PC-9 (cell line): ENCODE results near the gene RICTOR. TPM values are rescaled to one million over a fixed set of nuclear protein-coding genes. Genes with fewer than 3 reads are reported as not detected.
"Not testable (repeated sequence)": the region's sequence is repeated elsewhere in the genome, so short reads cannot be mapped to it uniquely, and the experiment has no call there.

Experiments used
- BruUV-seq: library from RNA; stranded (reverse); fragments of 400-500 nt; replicated peaks from 2 replicates; lab custom pipeline; 2021; lab: Mats Ljungman, UMichigan
- CTCF ChIA-PET: fragments of 300-600 bp; sonication (Branson Sonifier 250); formaldehyde crosslinking; loops from one replicate; lab custom pipeline; 2022; ENCODE audit warnings: antibody characterized with exemption; lab: Charles Lee
- POLR2A ChIA-PET: fragments of 300-600 bp; sonication (Branson Sonifier 250); formaldehyde crosslinking; loops from one replicate; lab custom pipeline; 2022; ENCODE audit warnings: antibody characterized with exemption; ENCODE audit not compliant: unreplicated experiment; lab: Charles Lee
- DNase-seq, 2 experiments: peaks; one replicate each; pipeline versions ENCODE4 v3.0.0 to v3.0.0-alpha.2; 2015 to 2022; ENCODE audit warnings: mixed read lengths in 1 of 2
- H2AFZ ChIP-seq: fragments of 200-600 bp; sonication (generic); 2 replicates; pipeline ENCODE4 v1.8.1; 2017; ENCODE audit warnings: antibody characterized with exemption
- H3F3A ChIP-seq: fragments of 200-600 bp; sonication (generic); 2 replicates; pipeline ENCODE4 v1.8.1; 2017; ENCODE audit warnings: antibody characterized with exemption, mild to moderate bottlenecking, low read depth; ENCODE audit not compliant: insufficient read depth
- H3K27ac ChIP-seq: fragments of 200-600 bp; sonication (generic); 2 replicates; pipeline ENCODE4 v1.6.1; 2016; ENCODE audit warnings: mixed run types
- H3K27me3 ChIP-seq: fragments of 200-600 bp; sonication (generic); 2 replicates; pipeline ENCODE4 v1.6.1; 2016; ENCODE audit warnings: low read depth, mixed run types; ENCODE audit not compliant: insufficient read depth
- H3K36me3 ChIP-seq: fragments of 200-600 bp; sonication (generic); 2 replicates; pipeline ENCODE4 v1.6.1; 2016; ENCODE audit warnings: low read depth, mixed run types
- H3K4me1 ChIP-seq: fragments of 200-600 bp; sonication (generic); replicated peaks from 2 replicates; pipeline ENCODE4 v1.6.1; 2016; ENCODE audit warnings: mixed run types; ENCODE audit not compliant: insufficient read depth
- H3K4me2 ChIP-seq: fragments of 200-600 bp; sonication (generic); 2 replicates; pipeline ENCODE4 v1.6.1; 2017; ENCODE audit warnings: mixed run types
- H3K4me3 ChIP-seq: fragments of 200-600 bp; sonication (generic); 2 replicates; pipeline ENCODE4 v1.6.1; 2016; ENCODE audit warnings: mixed run types
- H3K79me2 ChIP-seq: fragments of 200-600 bp; sonication (generic); 2 replicates; pipeline ENCODE4 v1.6.1; 2017; ENCODE audit warnings: low read depth, mixed run types
- H3K9me2 ChIP-seq: fragments of 200-600 bp; sonication (generic); 2 replicates; pipeline ENCODE4 v1.8.1; 2017; ENCODE audit warnings: mild to moderate bottlenecking; ENCODE audit not compliant: insufficient read depth
- H3K9me3 ChIP-seq: fragments of 200-600 bp; sonication (generic); 2 replicates; pipeline ENCODE4 v1.8.1; 2016; ENCODE audit warnings: low read depth; ENCODE audit not compliant: insufficient read depth
- H4K20me1 ChIP-seq: fragments of 200-600 bp; sonication (generic); 2 replicates; pipeline ENCODE4 v1.8.1; 2017; ENCODE audit not compliant: insufficient read depth
- EZH2 ChIP-seq: fragments of 200-600 bp; sonication (generic); IDR thresholded peaks from 2 replicates; pipeline ENCODE4 v1.8.0; 2017; ENCODE audit warnings: antibody characterized with exemption, low read depth
- intact Hi-C: fragments of 100-400 bp; cut with micrococcal nuclease; formaldehyde crosslinking; loops from one replicate; pipeline ENCODE4 v1.10.0; 2022; ENCODE audit not compliant: unreplicated experiment
- total RNA-seq: library from RNA; stranded (reverse); gene quantifications from 2 replicates; pipeline ENCODE4 v1.2.3, GENCODE V29; 2021
- TF ChIP-seq, protein P1 (sequence below): fragments of 200-600 bp; sonication (generic); conservative IDR thresholded peaks from 2 replicates; pipeline ENCODE4 v1.6.1; 2017; ENCODE audit warnings: mixed run types, antibody characterized with exemption, mild to moderate bottlenecking, moderate library complexity

Gene RICTOR
- total RNA-seq, 1 experiment from 2014 or later: 103 TPM

- Histone ChIP-seq H3K27ac (no peak overlapping the region), H3K4me2 (no peak overlapping the region), H3K4me1 (no peaks in the 10 kb centered on the region), H4K20me1 (peaks cover 66% of the 10 kb centered on the region), H2AFZ (no peak overlapping the region), H3K9me2 (no peaks in the 10 kb centered on the region), H3K79me2 (peaks cover 84% of the 10 kb centered on the region), H3F3A (peaks cover 8% of the 10 kb centered on the region; the same call in 1 of the 2 replicates), H3K36me3 (peaks cover 11% of the 10 kb centered on the region; the same call in 1 of the 2 replicates), H3K4me3 (no peak overlapping the region), H3K27me3 (no peaks in the 10 kb centered on the region), H3K9me3 (no peaks in the 10 kb centered on the region)
- ChIA-PET CTCF (no interaction called here), POLR2A (no interaction called here)
- BruUV-seq: no TSS peak
- intact Hi-C loops: no loop called here
- TF ChIP-seq, protein P1, sequence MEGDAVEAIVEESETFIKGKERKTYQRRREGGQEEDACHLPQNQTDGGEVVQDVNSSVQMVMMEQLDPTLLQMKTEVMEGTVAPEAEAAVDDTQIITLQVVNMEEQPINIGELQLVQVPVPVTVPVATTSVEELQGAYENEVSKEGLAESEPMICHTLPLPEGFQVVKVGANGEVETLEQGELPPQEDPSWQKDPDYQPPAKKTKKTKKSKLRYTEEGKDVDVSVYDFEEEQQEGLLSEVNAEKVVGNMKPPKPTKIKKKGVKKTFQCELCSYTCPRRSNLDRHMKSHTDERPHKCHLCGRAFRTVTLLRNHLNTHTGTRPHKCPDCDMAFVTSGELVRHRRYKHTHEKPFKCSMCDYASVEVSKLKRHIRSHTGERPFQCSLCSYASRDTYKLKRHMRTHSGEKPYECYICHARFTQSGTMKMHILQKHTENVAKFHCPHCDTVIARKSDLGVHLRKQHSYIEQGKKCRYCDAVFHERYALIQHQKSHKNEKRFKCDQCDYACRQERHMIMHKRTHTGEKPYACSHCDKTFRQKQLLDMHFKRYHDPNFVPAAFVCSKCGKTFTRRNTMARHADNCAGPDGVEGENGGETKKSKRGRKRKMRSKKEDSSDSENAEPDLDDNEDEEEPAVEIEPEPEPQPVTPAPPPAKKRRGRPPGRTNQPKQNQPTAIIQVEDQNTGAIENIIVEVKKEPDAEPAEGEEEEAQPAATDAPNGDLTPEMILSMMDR: no peak
- no peak for TF ChIP-seq EZH2
- no peak for DNase-seq
Observed at GRCh38 chr5:39049315-39049714, 24.9 kb downstream of the RICTOR start.

GRCh38 chr5:39040875-39041274 is 33.3 kb downstream of the RICTOR start:
- intact Hi-C loops: no loop called here
- peaks cover 70% of the 10 kb centered on the region for H3K79me2 ChIP-seq
- no peak overlapping the region for H3K4me3 ChIP-seq
- H3K27me3 ChIP-seq: no peaks in the 10 kb centered on the region
- H3K27ac ChIP-seq: no peak overlapping the region
- CTCF ChIA-PET: no interaction called here
- POLR2A ChIA-PET: interaction anchor here (0.7 kb wide), 1 partner anchor 322 kb away, joined by 3 read pairs; no protein-coding TSS in a partner anchor
- no peak overlapping the region for H3K4me2 ChIP-seq
- no TSS peak for BruUV-seq
- no peak overlapping the region for H2AFZ ChIP-seq
- DNase-seq: peak in 1 of 2 experiments; percentile 31
- H4K20me1 ChIP-seq: peaks cover 57% of the 10 kb centered on the region
- H3K9me3 ChIP-seq: no peaks in the 10 kb centered on the region
- 0 out of 2 replicates have a peak, but pooled peaks cover 5% of the 10 kb centered on the region for H3K36me3 ChIP-seq
- H3F3A ChIP-seq: peaks cover 3% of the 10 kb centered on the region; the same call in 1 of the 2 replicates
- H3K9me2 ChIP-seq: no peaks in the 10 kb centered on the region
- TF ChIP-seq, protein P1: no peak
- no peak for TF ChIP-seq EZH2
- no peaks in the 10 kb centered on the region for H3K4me1 ChIP-seq

DNA sequence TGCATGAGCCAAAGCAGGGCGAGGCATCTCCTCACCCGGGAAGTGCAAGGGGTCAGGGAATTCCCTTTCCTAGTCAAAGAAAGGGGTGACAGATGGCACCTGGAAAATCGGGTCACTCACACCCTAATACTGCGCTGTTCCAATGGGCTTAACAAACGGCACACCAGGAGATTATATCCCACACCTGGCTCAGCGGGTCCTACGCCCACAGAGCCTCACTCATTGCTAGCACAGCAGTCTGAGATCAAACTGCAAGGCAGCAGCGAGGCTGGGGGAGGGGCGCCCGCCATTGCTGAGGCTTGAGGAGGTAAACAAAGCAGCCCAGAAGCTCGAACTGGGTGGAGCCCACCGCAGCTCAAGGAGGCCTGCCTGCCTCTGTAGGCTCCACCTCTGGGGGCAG is 39.7 kb downstream of the RICTOR start:
- H3K9me2 ChIP-seq, H3K4me3 ChIP-seq, H2AFZ ChIP-seq, H3K9me3 ChIP-seq, H3K4me2 ChIP-seq, H3K27ac ChIP-seq, BruUV-seq, POLR2A ChIA-PET, intact Hi-C loops, H3K4me1 ChIP-seq, H3K27me3 ChIP-seq, H3K36me3 ChIP-seq, DNase-seq, CTCF ChIA-PET: not testable (repeated sequence)
- H3K79me2 ChIP-seq: peaks cover 82% of the 10 kb centered on the region
- peaks cover 41% of the 10 kb centered on the region; the same call in 1 of the 2 replicates for H4K20me1 ChIP-seq
- peaks cover 12% of the 10 kb centered on the region; the same call in 1 of the 2 replicates for H3F3A ChIP-seq
